SU-DHL-6 (cell line): Measurements from ENCODE around the gene CD19.
A peak's percentile ranks its signal among the peaks of the same experiment; 100 is the strongest.

ENCODE experiments used
- H2AFZ ChIP-seq: fragments of 200-600 bp; sonication (generic); 2 replicates; pipeline ENCODE4 v1.6.1; 2014; ENCODE audit warnings: low read depth, mild to moderate bottlenecking, moderate library complexity, mixed read lengths, antibody characterized with exemption, low read length; ENCODE audit not compliant: severe bottlenecking
- H3F3A ChIP-seq: fragments of 200-600 bp; shearing (Covaris generic); 2 replicates; pipeline ENCODE4 v1.6.0; 2016; ENCODE audit warnings: antibody characterized with exemption, mild to moderate bottlenecking; ENCODE audit not compliant: insufficient read depth
- H3K27ac ChIP-seq: fragments of 200-600 bp; sonication (generic); 2 replicates; pipeline ENCODE4 v1.5.1; 2016; ENCODE audit warnings: low read depth, mild to moderate bottlenecking, low read length, moderate library complexity, mixed read lengths
- H3K27me3 ChIP-seq: fragments of 200-600 bp; sonication (generic), shearing (Covaris generic); 2 replicates; pipeline ENCODE4 v1.6.0; 2014; ENCODE audit warnings: mild to moderate bottlenecking, low read length
- H3K36me3 ChIP-seq: fragments of 200-600 bp; sonication (generic); 2 replicates; pipeline ENCODE4 v1.6.1; 2014; ENCODE audit warnings: mild to moderate bottlenecking, low read length, mixed read lengths
- H3K4me2 ChIP-seq: fragments of 300-600, 200-600 bp; shearing (Covaris generic), sonication (generic); 2 replicates; pipeline ENCODE4 v1.6.0; 2014; ENCODE audit warnings: low read length, low read depth, mild to moderate bottlenecking; ENCODE audit not compliant: poor library complexity, severe bottlenecking
- H3K4me3 ChIP-seq: fragments of 200-600 bp; sonication (generic); 2 replicates; pipeline ENCODE4 v1.5.1; 2014; ENCODE audit warnings: antibody characterized with exemption, low read length, mild to moderate bottlenecking, mixed read lengths; ENCODE audit not compliant: insufficient read depth, poor library complexity, severe bottlenecking
- H3K79me2 ChIP-seq: fragments of 200-600 bp; sonication (generic); 2 replicates; pipeline ENCODE4 v1.6.1; 2014; ENCODE audit warnings: mild to moderate bottlenecking, low read length, moderate library complexity; ENCODE audit not compliant: insufficient read depth
- H3K9ac ChIP-seq: fragments of 200-600 bp; sonication (generic); 2 replicates; pipeline ENCODE4 v1.7.0; 2014; ENCODE audit warnings: mild to moderate bottlenecking, low read length
- H3K9me2 ChIP-seq: fragments of 200-600 bp; sonication (generic); replicated peaks from 2 replicates; pipeline ENCODE4 v1.6.1; 2014; ENCODE audit warnings: low read length; ENCODE audit not compliant: insufficient read depth
- H3K9me3 ChIP-seq: fragments of 200-600 bp; sonication (generic); 2 replicates; pipeline ENCODE4 v1.6.1; 2014; ENCODE audit warnings: low read length, mixed read lengths; ENCODE audit not compliant: insufficient read depth
- H4K20me1 ChIP-seq: fragments of 200-600 bp; sonication (generic); 2 replicates; pipeline ENCODE4 v1.6.1; 2014; ENCODE audit warnings: low read depth, mild to moderate bottlenecking, antibody characterized with exemption, low read length, moderate library complexity, mixed read lengths
- EZH2phosphoT487 ChIP-seq: fragments of 200-600 bp; sonication (generic), shearing (Covaris generic); conservative IDR thresholded peaks from 2 replicates; pipeline ENCODE4 v1.6.1; 2018; ENCODE audit warnings: mild to moderate bottlenecking, antibody characterized with exemption, low read length, moderate library complexity, mixed read lengths
- TF ChIP-seq, protein P1 (sequence below): fragments of 200-600 bp; sonication (generic); IDR thresholded peaks from one replicate; pipeline ENCODE4 v1.5.1; 2017; ENCODE audit warnings: antibody characterized with exemption, mild to moderate bottlenecking, low read length, moderate library complexity; ENCODE audit not compliant: insufficient read depth, poor library complexity, severe bottlenecking

The CD19 gene

DNA sequence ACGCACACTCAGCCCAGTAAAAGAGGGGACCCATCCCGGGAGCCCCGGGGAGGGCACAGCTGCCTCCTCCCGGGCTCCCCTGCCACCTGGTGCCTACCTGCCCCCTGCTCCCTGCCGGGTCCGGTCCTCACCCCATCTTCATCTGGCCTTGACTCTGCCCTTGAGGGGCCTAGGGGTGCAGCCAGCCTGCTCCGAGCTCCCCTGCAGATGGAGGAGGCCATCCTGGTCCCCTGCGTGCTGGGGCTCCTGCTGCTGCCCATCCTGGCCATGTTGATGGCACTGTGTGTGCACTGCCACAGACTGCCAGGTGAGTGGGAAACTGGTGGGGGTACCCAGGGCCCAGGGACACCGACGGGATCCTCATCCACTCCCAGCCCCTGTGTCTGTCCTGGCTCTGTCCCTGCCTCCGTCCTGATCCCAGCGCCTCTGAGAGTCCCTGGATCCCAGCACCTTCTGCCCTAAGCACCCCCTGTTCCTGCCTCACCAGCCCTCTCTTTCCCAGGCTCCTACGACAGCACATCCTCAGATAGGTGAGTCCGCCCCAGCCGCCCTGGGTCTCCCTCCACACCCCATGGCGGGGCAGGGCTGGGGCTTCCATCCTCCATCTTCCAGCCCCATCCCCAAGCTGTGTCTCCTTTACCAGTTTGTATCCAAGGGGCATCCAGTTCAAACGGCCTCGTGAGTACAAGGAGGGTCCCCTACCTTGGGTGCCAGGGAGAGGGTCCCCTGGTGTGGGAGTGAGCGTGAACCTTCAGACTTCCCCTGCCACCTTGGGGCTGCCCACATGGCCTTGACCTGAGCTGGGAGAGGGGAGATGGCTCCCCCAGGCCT, 53.7 kb downstream of the CD19 start:
- peak overlapping the region; percentile 58 for H3K9ac ChIP-seq
- no peaks in the 10 kb centered on the region for H3K27me3 ChIP-seq
- H3K79me2 ChIP-seq: no peaks in the 10 kb centered on the region
- peak overlapping the region; percentile 56 for H3K4me2 ChIP-seq
- peak overlapping the region; percentile 48 for H3K4me3 ChIP-seq
- no peaks in the 10 kb centered on the region for H3K9me3 ChIP-seq
- H3K27ac ChIP-seq: peak overlapping the region; percentile 40
- no peaks in the 10 kb centered on the region for H4K20me1 ChIP-seq
- no peaks in the 10 kb centered on the region for H3K9me2 ChIP-seq
- peak overlapping the region; percentile 72 for H2AFZ ChIP-seq
- no peaks in the 10 kb centered on the region for H3F3A ChIP-seq
- TF ChIP-seq, protein P1, sequence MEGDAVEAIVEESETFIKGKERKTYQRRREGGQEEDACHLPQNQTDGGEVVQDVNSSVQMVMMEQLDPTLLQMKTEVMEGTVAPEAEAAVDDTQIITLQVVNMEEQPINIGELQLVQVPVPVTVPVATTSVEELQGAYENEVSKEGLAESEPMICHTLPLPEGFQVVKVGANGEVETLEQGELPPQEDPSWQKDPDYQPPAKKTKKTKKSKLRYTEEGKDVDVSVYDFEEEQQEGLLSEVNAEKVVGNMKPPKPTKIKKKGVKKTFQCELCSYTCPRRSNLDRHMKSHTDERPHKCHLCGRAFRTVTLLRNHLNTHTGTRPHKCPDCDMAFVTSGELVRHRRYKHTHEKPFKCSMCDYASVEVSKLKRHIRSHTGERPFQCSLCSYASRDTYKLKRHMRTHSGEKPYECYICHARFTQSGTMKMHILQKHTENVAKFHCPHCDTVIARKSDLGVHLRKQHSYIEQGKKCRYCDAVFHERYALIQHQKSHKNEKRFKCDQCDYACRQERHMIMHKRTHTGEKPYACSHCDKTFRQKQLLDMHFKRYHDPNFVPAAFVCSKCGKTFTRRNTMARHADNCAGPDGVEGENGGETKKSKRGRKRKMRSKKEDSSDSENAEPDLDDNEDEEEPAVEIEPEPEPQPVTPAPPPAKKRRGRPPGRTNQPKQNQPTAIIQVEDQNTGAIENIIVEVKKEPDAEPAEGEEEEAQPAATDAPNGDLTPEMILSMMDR: no peak
- TF ChIP-seq EZH2phosphoT487: no peak
- no peaks in the 10 kb centered on the region for H3K36me3 ChIP-seq

DNA sequence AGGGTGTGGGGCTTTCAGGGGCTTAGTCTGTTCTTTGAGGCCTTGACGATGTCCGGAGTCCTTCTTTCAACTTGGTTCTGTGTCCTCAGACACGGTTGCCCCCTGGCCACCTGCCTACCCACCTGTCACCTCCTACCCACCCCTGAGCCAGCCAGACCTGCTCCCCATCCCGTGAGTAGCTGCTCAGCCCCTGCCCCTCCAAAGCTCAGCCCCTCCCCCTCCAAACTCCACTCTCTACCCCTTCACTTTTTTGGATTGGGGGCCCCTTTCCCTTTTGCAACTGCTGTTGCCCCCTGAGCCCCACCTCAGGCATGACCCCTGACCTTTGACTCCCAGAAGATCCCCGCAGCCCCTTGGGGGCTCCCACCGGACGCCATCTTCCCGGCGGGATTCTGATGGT, 54.3 kb downstream of the CD19 start:
- Histone ChIP-seq H3K9me3 (no peaks in the 10 kb centered on the region), H3K4me2 (no peak overlapping the region), H3K9me2 (no peaks in the 10 kb centered on the region), H3K4me3 (no peak overlapping the region), H3K27ac (no peak overlapping the region), H3K79me2 (no peaks in the 10 kb centered on the region), H3K9ac (no peak overlapping the region), H4K20me1 (no peaks in the 10 kb centered on the region), H3K36me3 (no peaks in the 10 kb centered on the region), H3F3A (no peaks in the 10 kb centered on the region), H2AFZ (no peak overlapping the region), H3K27me3 (no peaks in the 10 kb centered on the region)
- TF ChIP-seq, protein P1: no peak
- no peak for TF ChIP-seq EZH2phosphoT487

DNA sequence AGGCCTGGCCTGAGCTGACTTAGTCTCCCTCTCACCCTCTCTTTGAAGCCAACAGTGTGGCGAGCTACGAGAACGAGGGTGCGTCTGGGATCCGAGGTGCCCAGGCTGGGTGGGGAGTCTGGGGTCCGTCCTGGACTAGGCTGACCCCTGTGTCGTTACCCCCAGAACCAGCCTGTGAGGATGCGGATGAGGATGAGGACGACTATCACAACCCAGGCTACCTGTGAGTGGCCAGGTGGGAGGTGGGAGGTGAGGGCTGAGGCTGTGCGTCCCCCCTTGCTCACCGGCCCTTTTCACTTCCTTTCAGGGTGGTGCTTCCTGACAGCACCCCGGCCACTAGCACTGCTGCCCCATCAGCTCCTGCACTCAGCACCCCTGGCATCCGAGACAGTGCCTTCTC, 54.7 kb downstream of the CD19 start:
- Histone ChIP-seq H3K36me3 (no peaks in the 10 kb centered on the region), H3K27ac (no peak overlapping the region), H3K4me2 (no peak overlapping the region), H3K9ac (no peak overlapping the region), H4K20me1 (no peaks in the 10 kb centered on the region), H2AFZ (no peak overlapping the region), H3K79me2 (no peaks in the 10 kb centered on the region), H3K9me2 (no peaks in the 10 kb centered on the region), H3K27me3 (no peaks in the 10 kb centered on the region), H3K4me3 (no peak overlapping the region), H3K9me3 (no peaks in the 10 kb centered on the region), H3F3A (no peaks in the 10 kb centered on the region)
- no peak for TF ChIP-seq EZH2phosphoT487
- TF ChIP-seq, protein P1: no peak
